Measurements from ENCODE around the gene PROM2.

PROM2 gene

GRCh38 chr2:95330794-95331338 is 56.6 kb downstream of the PROM2 start:
- 0 out of 2 replicates have a peak, but pooled peaks have one; percentile 13 for TF ChIP-seq CTCF (conservative IDR thresholded peaks at IDR 0.05)

GRCh38 chr2:95331606-95332005 is 57.4 kb downstream of the PROM2 start:
- H3K27ac ChIP-seq: no peak overlapping the region
- TF ChIP-seq CTCF (conservative IDR thresholded peaks at IDR 0.05): no peak

More at GRCh38 chr2:95330794-95331338, 56.6 kb downstream of the PROM2 start:
- peak overlapping the region; percentile 56 for H3K27ac ChIP-seq

GRCh38 chr2:95332036-95332435 is 57.8 kb downstream of the PROM2 start:
- H3K27ac ChIP-seq: no peak overlapping the region; the same call in 1 of the 2 replicates
- no peak for TF ChIP-seq CTCF (conservative IDR thresholded peaks at IDR 0.05)

- H3K27ac ChIP-seq: peak overlapping the region; percentile 82
- TF ChIP-seq CTCF (conservative IDR thresholded peaks at IDR 0.05): no peak
Observed at GRCh38 chr2:95333056-95333455, 58.8 kb downstream of the PROM2 start.

GRCh38 chr2:95333888-95334338 is 59.7 kb downstream of the PROM2 start:
- no peak for TF ChIP-seq CTCF (conservative IDR thresholded peaks at IDR 0.05)
- H3K27ac ChIP-seq: peak overlapping the region; percentile 82

GRCh38 chr2:95334916-95335641 is 60.8 kb downstream of the PROM2 start:
- TF ChIP-seq CTCF (conservative IDR thresholded peaks at IDR 0.05): no peak
- peak overlapping the region; percentile 82 for H3K27ac ChIP-seq

- TF ChIP-seq CTCF (conservative IDR thresholded peaks at IDR 0.05): no peak
- no peak overlapping the region for H3K27ac ChIP-seq
Observed at GRCh38 chr2:95336406-95336805, 62.2 kb downstream of the PROM2 start.
